HG03520 (cell line): ENCODE results near the gene TM6SF1.

Experiments
- ATAC-seq: cut with Tn5 transposase; IDR thresholded peaks from one replicate; pipeline ENCODE4 v1.9.1; 2021; ENCODE audit warnings: mild to moderate bottlenecking, moderate library complexity; ENCODE audit not compliant: unreplicated experiment

Gene TM6SF1

GRCh38 chr15:83170474-83171165, 63.2 kb downstream of the TM6SF1 start:
- ATAC-seq: no peak

- no peak for ATAC-seq
Measured at GRCh38 chr15:83174891-83175290, 67.4 kb downstream of the TM6SF1 start.

- no peak for ATAC-seq
Measured at GRCh38 chr15:83178390-83178789, 70.9 kb downstream of the TM6SF1 start.

GRCh38 chr15:83178869-83179325, 71.5 kb downstream of the TM6SF1 start:
- ATAC-seq: no peak

- no peak for ATAC-seq
Measured at GRCh38 chr15:83185561-83185960, 78.1 kb downstream of the TM6SF1 start.
